HEK293 (cell line): ENCODE results near the gene PRELID2.

ENCODE experiments used
- PRDM4 ChIP-seq: fragments of 450-650 bp; formaldehyde crosslinking; IDR thresholded peaks from 2 replicates; pipeline ENCODE4 v1.5.1; 2017; ENCODE audit warnings: missing biosample characterization, missing genetic modification characterization
- ZBTB11 ChIP-seq: fragments of 450-650 bp; formaldehyde crosslinking; conservative IDR thresholded peaks from 2 replicates; pipeline ENCODE4 v1.5.1; 2016; ENCODE audit warnings: low read depth, missing biosample characterization, missing genetic modification characterization
- ZNF138 ChIP-seq: fragments of 450-650 bp; formaldehyde crosslinking; IDR thresholded peaks from 2 replicates; pipeline ENCODE4 v1.5.1; 2016; ENCODE audit warnings: missing biosample characterization, missing genetic modification characterization, borderline replicate concordance
- ZNF211 ChIP-seq: fragments of 450-650 bp; formaldehyde crosslinking; IDR thresholded peaks from 2 replicates; pipeline ENCODE4 v1.5.1; 2016; ENCODE audit warnings: low read depth, missing biosample characterization, missing genetic modification characterization
- ZNF274 ChIP-seq, 2 experiments: fragments of 200-500 bp in 1 of 2; fragments of 450-650 bp in 1 of 2; sonication (Bioruptor generic) in 1 of 2; formaldehyde crosslinking in 1 of 2; IDR thresholded peaks; 2 replicates each; pipeline versions ENCODE4 v1.5.1 to v1.6.1; 2014 to 2016; ENCODE audit warnings: borderline replicate concordance in 1 of 2, inconsistent platforms in 1 of 2, low read length in 1 of 2, missing biosample characterization in 1 of 2, missing genetic modification characterization in 1 of 2
- ZNF280D ChIP-seq: fragments of 450-650 bp; formaldehyde crosslinking; IDR thresholded peaks from 2 replicates; pipeline ENCODE4 v1.5.1; 2016; ENCODE audit warnings: missing biosample characterization, missing genetic modification characterization
- TF ChIP-seq, protein P1 (sequence below): fragments of 450-650 bp; formaldehyde crosslinking; IDR thresholded peaks from 2 replicates; pipeline ENCODE4 v1.5.1; 2016; ENCODE audit warnings: missing biosample characterization, missing genetic modification characterization
- TF ChIP-seq, protein P2 (sequence below): fragments of 450-650 bp; formaldehyde crosslinking; IDR thresholded peaks from 2 replicates; pipeline ENCODE4 v1.5.1; 2016; ENCODE audit warnings: missing biosample characterization, missing genetic modification characterization
- TF ChIP-seq, protein P3 (sequence below): fragments of 450-650 bp; formaldehyde crosslinking; IDR thresholded peaks from 2 replicates; pipeline ENCODE4 v1.5.1; 2016; ENCODE audit warnings: missing biosample characterization, missing genetic modification characterization
- TF ChIP-seq, protein P4 (sequence below): fragments of 450-650 bp; formaldehyde crosslinking; IDR thresholded peaks from 2 replicates; pipeline ENCODE4 v1.5.1; 2016; ENCODE audit warnings: missing biosample characterization, missing genetic modification characterization

GRCh38 chr5:145775411-145775810, 59.7 kb downstream of the PRELID2 start:
- TF ChIP-seq PRDM4 (tag by site-specific recombination) (no peak), ZNF280D (tag by site-specific recombination) (no peak), ZNF274 (IDR thresholded peaks at IDR 0.05; ENCODE audit: low read length) (no peak), ZNF274 (tag by site-specific recombination; IDR thresholded peaks at IDR 0.05; ENCODE audit: borderline replicate concordance) (no peak), ZNF211 (tag by site-specific recombination) (no peak), ZBTB11 (tag by site-specific recombination) (no peak), ZNF138 (tag by site-specific recombination) (no peak)
- TF ChIP-seq, protein P1, sequence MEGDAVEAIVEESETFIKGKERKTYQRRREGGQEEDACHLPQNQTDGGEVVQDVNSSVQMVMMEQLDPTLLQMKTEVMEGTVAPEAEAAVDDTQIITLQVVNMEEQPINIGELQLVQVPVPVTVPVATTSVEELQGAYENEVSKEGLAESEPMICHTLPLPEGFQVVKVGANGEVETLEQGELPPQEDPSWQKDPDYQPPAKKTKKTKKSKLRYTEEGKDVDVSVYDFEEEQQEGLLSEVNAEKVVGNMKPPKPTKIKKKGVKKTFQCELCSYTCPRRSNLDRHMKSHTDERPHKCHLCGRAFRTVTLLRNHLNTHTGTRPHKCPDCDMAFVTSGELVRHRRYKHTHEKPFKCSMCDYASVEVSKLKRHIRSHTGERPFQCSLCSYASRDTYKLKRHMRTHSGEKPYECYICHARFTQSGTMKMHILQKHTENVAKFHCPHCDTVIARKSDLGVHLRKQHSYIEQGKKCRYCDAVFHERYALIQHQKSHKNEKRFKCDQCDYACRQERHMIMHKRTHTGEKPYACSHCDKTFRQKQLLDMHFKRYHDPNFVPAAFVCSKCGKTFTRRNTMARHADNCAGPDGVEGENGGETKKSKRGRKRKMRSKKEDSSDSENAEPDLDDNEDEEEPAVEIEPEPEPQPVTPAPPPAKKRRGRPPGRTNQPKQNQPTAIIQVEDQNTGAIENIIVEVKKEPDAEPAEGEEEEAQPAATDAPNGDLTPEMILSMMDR (tag by site-specific recombination) = no peak
- TF ChIP-seq, protein P2, sequence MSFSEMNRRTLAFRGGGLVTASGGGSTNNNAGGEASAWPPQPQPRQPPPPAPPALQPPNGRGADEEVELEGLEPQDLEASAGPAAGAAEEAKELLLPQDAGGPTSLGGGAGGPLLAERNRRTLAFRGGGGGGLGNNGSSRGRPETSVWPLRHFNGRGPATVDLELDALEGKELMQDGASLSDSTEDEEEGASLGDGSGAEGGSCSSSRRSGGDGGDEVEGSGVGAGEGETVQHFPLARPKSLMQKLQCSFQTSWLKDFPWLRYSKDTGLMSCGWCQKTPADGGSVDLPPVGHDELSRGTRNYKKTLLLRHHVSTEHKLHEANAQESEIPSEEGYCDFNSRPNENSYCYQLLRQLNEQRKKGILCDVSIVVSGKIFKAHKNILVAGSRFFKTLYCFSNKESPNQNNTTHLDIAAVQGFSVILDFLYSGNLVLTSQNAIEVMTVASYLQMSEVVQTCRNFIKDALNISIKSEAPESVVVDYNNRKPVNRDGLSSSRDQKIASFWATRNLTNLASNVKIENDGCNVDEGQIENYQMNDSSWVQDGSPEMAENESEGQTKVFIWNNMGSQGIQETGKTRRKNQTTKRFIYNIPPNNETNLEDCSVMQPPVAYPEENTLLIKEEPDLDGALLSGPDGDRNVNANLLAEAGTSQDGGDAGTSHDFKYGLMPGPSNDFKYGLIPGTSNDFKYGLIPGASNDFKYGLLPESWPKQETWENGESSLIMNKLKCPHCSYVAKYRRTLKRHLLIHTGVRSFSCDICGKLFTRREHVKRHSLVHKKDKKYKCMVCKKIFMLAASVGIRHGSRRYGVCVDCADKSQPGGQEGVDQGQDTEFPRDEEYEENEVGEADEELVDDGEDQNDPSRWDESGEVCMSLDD (tag by site-specific recombination) = no peak
- TF ChIP-seq, protein P3, sequence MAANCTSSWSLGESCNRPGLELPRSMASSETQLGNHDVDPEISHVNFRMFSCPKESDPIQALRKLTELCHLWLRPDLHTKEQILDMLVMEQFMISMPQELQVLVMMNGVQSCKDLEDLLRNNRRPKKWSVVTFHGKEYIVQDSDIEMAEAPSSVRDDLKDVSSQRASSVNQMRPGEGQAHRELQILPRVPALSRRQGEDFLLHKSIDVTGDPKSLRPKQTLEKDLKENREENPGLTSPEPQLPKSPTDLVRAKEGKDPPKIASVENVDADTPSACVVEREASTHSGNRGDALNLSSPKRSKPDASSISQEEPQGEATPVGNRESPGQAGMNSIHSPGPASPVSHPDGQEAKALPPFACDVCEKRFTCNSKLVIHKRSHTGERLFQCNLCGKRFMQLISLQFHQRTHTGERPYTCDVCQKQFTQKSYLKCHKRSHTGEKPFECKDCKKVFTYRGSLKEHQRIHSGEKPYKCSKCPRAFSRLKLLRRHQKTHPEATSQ (tag by site-specific recombination) = no peak
- TF ChIP-seq, protein P4, sequence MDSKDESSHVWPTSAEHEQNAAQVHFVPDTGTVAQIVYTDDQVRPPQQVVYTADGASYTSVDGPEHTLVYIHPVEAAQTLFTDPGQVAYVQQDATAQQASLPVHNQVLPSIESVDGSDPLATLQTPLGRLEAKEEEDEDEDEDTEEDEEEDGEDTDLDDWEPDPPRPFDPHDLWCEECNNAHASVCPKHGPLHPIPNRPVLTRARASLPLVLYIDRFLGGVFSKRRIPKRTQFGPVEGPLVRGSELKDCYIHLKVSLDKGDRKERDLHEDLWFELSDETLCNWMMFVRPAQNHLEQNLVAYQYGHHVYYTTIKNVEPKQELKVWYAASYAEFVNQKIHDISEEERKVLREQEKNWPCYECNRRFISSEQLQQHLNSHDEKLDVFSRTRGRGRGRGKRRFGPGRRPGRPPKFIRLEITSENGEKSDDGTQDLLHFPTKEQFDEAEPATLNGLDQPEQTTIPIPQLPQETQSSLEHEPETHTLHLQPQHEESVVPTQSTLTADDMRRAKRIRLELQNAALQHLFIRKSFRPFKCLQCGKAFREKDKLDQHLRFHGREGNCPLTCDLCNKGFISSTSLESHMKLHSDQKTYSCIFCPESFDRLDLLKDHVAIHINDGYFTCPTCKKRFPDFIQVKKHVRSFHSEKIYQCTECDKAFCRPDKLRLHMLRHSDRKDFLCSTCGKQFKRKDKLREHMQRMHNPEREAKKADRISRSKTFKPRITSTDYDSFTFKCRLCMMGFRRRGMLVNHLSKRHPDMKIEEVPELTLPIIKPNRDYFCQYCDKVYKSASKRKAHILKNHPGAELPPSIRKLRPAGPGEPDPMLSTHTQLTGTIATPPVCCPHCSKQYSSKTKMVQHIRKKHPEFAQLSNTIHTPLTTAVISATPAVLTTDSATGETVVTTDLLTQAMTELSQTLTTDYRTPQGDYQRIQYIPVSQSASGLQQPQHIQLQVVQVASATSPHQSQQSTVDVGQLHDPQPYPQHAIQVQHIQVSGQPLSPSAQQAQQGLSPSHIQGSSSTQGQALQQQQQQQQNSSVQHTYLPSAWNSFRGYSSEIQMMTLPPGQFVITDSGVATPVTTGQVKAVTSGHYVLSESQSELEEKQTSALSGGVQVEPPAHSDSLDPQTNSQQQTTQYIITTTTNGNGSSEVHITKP (tag by site-specific recombination) = no peak
